Lower leg skin (tissue), 3 donors: ENCODE measurements around the gene OR2T8.

Experiments used
- CTCF ChIP-seq, 3 donors: fragments of 450-650 bp; IDR thresholded peaks; one replicate each; pipeline ENCODE4 v1.5.1; 2016; ENCODE audit warnings: antibody characterized with exemption in 3 of 3, mild to moderate bottlenecking in 3 of 3, moderate library complexity in 2 of 3
- POLR2A ChIP-seq, 2 donors: fragments of 450-650 bp; IDR thresholded peaks; one replicate each; pipeline ENCODE4 v1.6.1; 2016 to 2017; ENCODE audit warnings: antibody characterized with exemption in 2 of 2, mild to moderate bottlenecking in 1 of 2, moderate library complexity in 1 of 2

- no peak for TF ChIP-seq CTCF (IDR thresholded peaks at IDR 0.05)
- TF ChIP-seq POLR2A (IDR thresholded peaks at IDR 0.05): no peak
Observed at GRCh38 chr1:247924868-247925267, 4.8 kb downstream of the OR2T8 start, which contains the start of gene OR2AJ1.
